ENCODE measurements around the gene TNFSF9.
"Not testable (repeated sequence)": the region's sequence is repeated elsewhere in the genome, so short reads cannot be mapped to it uniquely, and the experiment has no call there.

TNFSF9 gene

GRCh38 chr19:6508028-6508771 lies 22.6 kb upstream of the TNFSF9 start:
- not testable (repeated sequence) for DNase-seq (ENCODE audit: low read depth)

- DNase-seq (ENCODE audit: low read depth), result no peak
These were observed 21.5 kb upstream of the TNFSF9 start for GRCh38 chr19:6509118-6509971.

- no peak for DNase-seq (ENCODE audit: low read depth)
These were observed 20.2 kb upstream of the TNFSF9 start for GRCh38 chr19:6510618-6511017.

- no peak for DNase-seq (ENCODE audit: low read depth)
These were observed 16.7 kb upstream of the TNFSF9 start for GRCh38 chr19:6514089-6514488.

GRCh38 chr19:6514926-6515544 lies 15.8 kb upstream of the TNFSF9 start:
- no peak for DNase-seq (ENCODE audit: low read depth)

- peak; percentile 60 for DNase-seq (ENCODE audit: low read depth)
These were observed 14.7 kb upstream of the TNFSF9 start for GRCh38 chr19:6516018-6516658.

GRCh38 chr19:6516659-6517291 lies 14.1 kb upstream of the TNFSF9 start:
- DNase-seq (ENCODE audit: low read depth), result peak; percentile 89

GRCh38 chr19:6518145-6518911 lies 12.5 kb upstream of the TNFSF9 start:
- no peak for DNase-seq (ENCODE audit: low read depth)

- DNase-seq (ENCODE audit: low read depth), result no peak
These were observed 11.5 kb upstream of the TNFSF9 start for GRCh38 chr19:6519289-6519688.

- no peak for DNase-seq (ENCODE audit: low read depth)
These were observed 8.8 kb upstream of the TNFSF9 start for GRCh38 chr19:6521718-6522646.

- no peak for DNase-seq (ENCODE audit: low read depth)
These were observed 8.1 kb upstream of the TNFSF9 start for GRCh38 chr19:6522712-6523111.

- no peak for DNase-seq (ENCODE audit: low read depth)
These were observed 6.5 kb upstream of the TNFSF9 start for GRCh38 chr19:6524311-6524710.

- no peak for DNase-seq (ENCODE audit: low read depth)
These were observed 2.8 kb upstream of the TNFSF9 start for GRCh38 chr19:6527893-6528543.

GRCh38 chr19:6528544-6529121 lies 2.2 kb upstream of the TNFSF9 start:
- DNase-seq (ENCODE audit: low read depth), result no peak

- DNase-seq (ENCODE audit: low read depth), result no peak
These were observed 1.5 kb upstream of the TNFSF9 start for GRCh38 chr19:6529351-6529750.

- DNase-seq (ENCODE audit: low read depth), result no peak
These were observed 865 bp upstream of the TNFSF9 start for GRCh38 chr19:6529937-6530385.

- DNase-seq (ENCODE audit: low read depth), result no peak
These were observed 533 bp downstream of the TNFSF9 start for GRCh38 chr19:6531163-6531955.

GRCh38 chr19:6531956-6532243 lies 1.1 kb downstream of the TNFSF9 start:
- no peak for DNase-seq (ENCODE audit: low read depth)
